Stimulated activated CD4-positive, alpha-beta T cell treated with anti-CD3 and anti-CD28 coated beads, TNF-alpha, amount 100 ng/mL, for 1 hour (primary cell): ENCODE data around the gene NOL6.
"Not testable (repeated sequence)": the region's sequence is repeated elsewhere in the genome, so short reads cannot be mapped to it uniquely, and the experiment has no call there.

Source experiments
- DNase-seq, 3 donors: peaks; one replicate each; pipeline ENCODE4 v3.0.0-alpha.2; 2020; ENCODE audit warnings: low read depth in 3 of 3, low spot score in 1 of 3

Gene NOL6

DNA sequence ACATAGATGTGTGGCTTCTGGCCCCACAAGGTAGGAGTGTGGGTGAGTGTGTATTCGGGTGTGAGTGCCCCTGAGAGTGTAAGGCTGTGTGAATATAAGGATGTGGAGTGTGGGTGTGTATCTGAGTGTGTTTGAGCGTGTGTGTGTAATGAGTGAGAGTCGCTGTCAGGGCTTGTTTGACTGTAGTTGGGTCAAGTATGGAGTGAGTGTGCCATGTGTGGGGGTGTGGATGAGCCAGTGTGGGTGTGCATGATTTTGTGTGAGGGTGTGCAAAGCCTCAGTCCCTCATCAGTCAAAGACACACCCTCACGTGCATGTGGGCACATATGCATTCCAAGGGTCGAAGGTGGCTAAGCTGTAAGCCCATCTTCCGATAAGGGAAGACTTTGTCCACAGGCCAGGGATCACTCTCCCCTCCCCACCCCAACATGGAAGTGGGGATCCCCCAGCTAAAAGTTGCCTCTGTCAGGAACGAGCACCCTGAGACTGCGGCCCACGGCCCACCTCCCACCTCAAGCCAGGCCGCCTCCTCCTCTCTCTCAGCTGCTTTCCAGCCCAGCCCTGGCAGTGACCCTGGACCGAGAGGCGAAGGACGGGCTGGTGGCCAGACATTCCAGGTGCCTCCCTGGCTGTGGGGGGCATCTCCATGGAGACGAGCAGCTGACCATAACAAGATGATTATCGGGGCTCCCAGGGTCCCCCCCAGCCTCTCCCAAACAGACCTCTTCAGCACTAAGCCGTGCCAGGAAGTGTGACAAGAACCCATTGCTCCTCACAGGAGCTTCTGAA, 39.2 kb downstream of the NOL6 start:
- no peak for DNase-seq

DNA sequence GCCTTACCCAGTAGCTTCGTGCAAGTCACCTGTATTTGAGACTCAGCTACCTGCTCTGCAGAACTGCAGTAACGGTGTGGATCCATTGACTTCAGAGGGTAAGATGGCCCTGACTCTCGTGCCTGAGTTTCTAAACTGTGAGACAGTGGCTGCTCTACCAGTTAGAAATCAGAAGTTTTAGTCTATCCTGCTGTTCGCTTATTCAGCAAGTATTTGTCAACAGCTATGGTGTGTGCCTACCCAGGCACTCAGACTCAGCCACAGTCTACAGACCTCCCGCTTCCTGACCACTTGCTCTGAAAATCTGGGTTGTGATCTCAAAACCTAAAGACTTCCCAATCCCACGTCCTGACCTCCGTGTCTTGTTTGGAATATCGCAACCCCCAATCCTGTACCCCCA, 39.9 kb downstream of the NOL6 start:
- DNase-seq = no peak

DNA sequence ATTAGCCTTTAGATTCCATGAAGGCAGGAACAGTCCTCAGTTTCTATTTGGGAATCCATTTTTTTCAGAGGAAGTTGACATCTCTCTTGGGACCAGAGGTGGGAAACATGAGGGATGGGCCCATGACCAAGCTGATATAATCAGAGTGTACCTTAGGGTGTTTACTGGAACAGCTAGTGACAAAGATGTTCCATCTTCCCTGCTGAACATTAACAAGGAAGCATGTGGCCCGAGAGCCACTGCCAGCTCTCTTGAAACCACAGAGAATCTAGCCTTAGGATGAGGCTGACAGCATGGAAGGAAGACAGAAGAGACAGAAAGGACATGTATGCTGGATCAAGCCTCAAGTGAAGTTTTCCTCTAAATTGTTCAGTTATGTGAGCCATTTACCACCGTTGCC, 42.3 kb downstream of the NOL6 start:
- DNase-seq = no peak

DNA sequence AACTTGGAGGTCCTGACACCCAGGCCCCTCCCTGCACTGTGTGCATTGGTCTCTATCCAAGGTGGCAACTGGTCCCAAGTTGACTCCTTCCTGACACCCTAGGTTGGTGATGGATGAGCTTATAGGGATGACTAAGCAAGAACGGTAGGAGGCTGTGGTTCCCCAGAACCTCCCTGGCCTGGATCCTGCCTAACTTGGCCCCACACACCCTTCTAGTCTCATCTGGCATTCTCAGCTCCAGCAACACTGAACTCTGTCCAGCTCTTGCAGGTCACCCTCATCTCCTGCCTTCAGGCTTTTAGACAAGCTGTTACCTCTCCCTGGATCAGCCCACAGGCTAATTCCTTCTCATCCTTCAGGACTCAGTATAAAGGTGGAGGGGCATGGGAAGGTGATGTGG, 42.8 kb downstream of the NOL6 start:
- no peak for DNase-seq

DNA sequence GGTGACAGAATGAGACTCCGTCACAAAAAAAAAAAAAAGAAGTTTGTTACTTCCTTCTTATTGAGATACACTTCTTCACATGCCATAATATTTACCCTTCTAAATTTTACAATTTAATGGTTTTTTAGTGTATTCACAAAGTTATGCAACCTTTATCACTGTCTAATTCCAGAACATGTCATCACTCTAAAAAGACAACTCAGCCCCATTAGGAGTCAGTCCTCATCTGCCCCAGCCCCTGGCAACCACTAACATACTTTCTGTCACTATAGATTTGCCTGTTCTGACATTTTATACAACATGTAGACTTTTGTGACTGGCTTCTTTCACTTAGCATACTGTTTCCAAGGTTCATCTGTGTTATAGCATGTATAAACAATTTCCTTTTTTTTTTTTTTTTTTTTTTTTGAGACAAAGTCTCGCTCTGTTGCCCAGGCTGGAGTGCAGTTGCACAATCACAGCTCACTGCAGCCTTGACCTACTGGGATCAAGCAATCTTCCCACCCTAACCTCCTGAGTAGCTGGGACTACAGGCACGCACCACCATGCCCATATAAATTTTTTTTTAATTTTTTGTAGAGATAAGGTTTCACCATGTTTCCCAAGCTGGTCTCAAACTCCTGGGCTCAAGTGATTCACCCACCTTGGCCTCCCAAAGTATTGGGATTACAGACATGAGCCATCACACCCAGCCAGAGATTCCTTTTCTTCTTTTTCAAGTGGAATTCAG, 44.3 kb downstream of the NOL6 start:
- no peak for DNase-seq

DNA sequence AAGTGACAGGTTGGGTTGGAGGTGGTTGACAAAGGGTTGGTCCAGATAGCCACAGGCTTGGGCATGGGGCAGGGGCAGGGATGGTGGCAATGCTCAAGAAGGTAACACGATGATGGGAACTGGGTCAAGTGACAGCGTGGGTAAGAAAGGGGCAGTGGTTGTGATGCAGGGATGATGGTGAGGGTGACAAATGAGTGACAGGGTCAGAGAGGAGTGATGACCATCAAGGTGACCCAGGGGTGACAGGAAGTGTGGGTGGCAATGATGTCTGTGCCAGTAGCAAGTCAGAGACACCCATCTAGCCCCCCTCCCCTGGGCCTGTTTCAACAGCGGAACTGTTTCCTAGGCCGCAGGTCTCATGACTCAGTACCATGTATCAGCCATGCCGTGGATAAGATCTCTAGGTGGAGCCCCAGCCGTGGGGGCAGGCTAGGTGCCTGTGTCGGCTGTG, 46.9 kb downstream of the NOL6 start:
- no peak for DNase-seq

DNA sequence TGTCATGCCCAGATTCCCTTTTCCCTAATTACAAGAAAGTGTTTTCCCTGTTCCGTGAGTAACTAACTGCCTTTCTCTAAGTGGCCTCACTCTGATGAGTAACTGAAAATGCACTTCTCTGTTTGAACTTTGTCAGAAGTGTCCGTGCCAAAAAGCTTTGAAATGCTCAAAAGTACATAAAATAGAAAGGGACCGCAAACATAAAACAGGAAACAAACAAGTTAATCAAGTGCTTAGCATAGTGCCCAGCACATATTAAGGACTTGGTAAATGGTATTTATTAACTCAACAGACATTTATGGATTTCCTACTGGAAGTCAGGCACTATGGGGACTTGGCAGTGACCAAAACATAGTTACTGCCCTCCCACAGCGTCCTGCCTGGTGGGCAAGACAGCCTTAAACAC, 48.6 kb downstream of the NOL6 start:
- DNase-seq = no peak

DNA sequence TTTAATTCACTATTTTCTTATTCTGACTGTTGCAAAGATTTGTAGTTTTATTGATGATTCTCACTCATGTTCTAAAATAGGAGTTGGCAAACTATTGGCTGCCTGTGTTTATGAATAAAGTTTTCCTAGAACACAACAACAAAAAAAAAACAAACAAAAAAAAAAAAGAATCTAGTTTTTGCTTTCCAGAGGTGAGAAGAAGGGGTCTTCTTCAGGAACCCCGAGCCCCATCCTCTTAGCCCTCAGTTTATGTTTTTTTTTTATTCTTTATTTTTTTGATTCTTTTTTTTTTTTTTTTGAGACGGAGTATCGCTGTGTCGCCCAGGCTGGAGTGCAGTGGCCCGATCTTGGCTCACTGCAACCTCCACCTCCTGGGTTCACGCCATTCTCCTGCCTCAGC, 49.2 kb downstream of the NOL6 start:
- DNase-seq = not testable (repeated sequence)

DNA sequence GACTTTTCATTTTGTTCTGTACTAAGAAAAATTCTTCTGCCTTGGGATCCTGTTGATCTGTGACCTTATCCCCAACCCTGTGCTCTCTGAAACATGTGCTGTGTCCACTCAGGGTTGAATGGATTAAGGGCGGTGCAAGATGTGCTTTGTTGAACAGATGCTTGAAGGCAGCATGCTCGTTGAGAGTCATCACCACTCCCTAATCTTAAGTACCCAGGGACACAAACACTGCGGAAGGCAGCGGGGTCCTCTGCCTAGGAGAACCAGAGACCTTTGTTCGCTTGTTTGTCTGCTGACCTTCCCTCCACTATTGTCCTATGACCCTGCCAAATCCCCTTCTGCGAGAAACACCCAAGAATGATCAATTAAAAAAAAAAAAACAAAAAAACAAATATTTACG, 49.7 kb downstream of the NOL6 start:
- not testable (repeated sequence) for DNase-seq

DNA sequence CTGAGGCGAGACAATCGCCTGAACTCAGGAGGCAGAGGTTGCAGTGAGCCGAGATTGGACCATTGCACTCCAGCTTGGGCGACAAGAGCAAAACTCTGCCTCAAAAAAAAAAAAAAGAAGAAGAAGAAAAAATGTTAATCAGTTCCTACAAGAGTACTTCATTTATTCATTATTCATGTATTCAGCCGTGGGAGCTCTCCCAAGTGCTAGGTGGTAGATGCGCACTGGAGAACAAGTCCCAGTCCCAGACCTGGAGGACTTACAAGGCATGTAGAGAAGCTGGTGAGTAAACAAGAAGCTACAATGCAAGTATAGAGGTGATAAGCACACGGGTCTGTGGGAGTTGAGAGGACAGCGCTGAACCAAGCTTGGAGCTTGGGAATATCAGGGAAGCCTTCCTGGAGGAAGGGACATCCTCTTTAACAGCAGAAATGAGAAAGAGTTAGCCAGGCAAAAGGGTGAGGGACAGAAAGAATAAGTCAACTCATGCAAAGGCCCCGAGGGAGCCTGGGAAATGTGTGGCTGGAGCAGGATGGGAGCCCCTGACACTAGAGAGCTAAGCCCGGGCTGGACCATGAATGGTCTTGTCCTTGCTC, 53.9 kb downstream of the NOL6 start:
- DNase-seq = no peak

DNA sequence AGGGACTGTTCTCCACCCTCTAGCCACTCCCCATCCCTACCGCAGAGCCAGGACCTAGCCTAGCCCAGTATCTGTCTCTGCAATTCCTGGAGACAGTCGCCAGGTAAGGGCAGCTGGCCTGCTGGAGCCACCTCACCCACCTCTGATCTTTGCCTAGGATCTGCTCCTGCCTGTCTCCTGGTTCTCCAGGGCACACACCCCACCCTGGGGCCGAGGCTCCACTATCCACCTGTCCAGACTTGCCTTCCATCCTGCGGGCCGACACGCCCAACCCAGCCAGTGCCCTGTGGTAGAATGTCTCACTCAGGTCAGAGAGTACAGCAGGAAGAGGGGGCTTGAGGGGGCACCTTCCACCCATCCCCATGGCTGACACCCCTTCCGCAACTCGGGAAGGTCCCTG, 55.6 kb downstream of the NOL6 start:
- no peak for DNase-seq

DNA sequence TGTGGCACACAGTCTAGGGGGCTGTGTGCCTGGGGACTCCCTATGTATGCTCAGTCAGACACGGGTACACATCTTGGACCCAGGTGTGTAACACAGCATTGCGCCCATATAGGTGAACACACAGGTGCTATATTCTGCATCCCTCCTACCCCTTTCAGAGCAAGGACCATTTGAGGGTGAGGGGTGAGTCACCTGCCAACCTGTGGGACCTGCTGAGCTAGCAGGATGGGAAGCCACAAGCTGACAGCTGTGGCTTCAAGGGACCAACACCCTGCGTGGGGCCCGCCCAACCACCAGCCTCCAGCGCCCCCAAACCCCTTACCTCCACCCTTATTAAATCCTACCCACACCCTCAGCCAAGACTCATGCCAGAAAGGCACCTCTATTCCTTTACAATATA, 56.7 kb downstream of the NOL6 start:
- DNase-seq = peak in 1 of 3 donors; percentile 21

DNA sequence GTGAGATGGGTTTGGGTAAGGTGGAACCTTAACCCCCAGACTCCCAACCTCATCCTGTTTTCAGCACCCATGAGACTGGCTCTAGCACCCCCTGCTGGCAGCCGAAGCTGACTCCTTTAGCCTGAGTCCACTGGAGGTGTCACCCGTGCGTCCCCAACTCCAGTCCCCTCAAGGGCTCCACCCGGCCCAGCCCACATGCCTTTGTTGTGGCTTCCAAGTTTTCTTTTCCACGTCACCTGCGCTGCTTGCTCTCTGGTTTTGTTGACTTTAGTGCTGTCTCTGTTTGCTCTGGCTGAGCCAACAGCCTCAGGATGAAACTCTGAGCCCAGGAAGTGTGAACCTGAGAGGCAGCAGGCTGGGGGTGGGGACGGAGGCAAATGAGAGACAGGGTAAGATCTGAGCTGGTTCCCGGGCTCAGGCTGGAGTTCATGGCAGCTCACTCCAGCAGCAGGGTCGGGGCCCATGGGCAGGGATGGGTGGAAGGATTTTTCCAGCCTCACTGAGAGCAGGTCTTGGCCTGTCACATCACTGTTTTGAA, 58.2 kb downstream of the NOL6 start:
- peak; percentile 74 to 81 (median 77) for DNase-seq

DNA sequence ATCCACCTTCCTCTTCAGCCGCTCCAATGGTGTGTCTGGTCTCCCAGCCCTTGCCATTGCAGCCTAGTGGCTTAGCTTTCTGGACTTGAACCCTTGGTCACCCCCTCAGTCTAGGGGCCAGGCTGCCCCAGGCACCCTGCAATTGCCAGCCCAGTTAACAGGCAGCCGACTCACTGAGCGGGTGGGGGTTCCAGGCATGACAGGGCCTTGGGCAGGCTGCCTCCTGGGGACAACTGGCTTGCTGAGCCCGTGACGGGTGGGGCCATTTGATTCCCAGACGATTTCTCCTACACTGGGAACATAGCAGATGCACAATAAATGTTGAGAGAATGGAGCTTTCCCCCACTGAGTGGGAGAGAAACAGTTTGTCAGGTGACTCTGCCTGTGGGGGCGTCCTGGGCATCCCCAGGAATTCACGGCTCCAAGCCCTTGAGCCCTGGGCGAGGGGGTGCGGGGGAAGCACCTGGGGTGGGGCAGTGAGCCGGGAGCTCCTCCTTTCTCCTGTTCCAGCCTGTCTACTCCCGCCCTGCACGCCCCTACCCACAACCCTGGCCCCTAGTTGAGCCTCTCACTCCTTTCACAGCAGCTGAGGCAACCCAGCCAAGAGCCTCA, 58.7 kb downstream of the NOL6 start:
- no peak for DNase-seq

DNA sequence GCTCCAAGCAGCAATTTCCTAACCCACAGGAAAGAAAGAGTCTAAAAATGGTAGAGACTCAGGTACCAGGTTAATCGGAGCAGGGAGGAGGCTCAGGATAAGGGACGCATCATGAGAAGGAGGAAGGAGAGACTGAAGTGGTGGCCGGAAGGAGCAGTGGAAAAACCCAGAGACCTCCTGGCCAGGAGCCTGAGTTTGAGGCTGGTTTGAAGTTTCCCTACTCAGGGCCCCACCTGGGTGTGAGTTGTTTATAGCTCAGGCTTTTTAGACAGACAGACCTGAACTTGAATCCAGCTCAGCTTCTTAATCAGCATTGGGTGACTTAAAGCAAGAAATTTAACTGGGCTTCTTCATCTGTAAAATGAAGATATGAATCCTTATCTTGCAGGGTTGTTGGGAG, 59.5 kb downstream of the NOL6 start:
- no peak for DNase-seq
